Smooth muscle cell of bladder (primary cell): ENCODE measurements around the gene BAIAP3. TPM values are rescaled to one million over a fixed set of nuclear protein-coding genes. Genes with fewer than 3 reads are reported as not detected.

Source experiments
- total RNA-seq: library from RNA; depleted of rRNA; stranded (reverse); fragments of >200 nt; gene quantifications from 2 replicates; pipeline ENCODE4 v1.2.3, GENCODE V29; 2014

The BAIAP3 gene
- 0.28 TPM in 2 replicates for total RNA-seq

GRCh38 chr16:1333149-1333812, at the start of gene BAIAP3:
TSS of gene BAIAP3 (plus strand) at chr16:1333645. CDS start at chr16:1338550, 4,905 bp downstream.

GRCh38 chr16:1308977-1309885, 24.2 kb upstream of the BAIAP3 start, which contains the start of gene UBE2I:
TSS of gene UBE2I (plus strand) at chr16:1309636. CDS start at chr16:1314031, 4,395 bp downstream.

GRCh38 chr16:1351582-1352362, 18.3 kb downstream of the BAIAP3 start, which contains the start of the genes GNPTG and TSR3:
TSS of gene GNPTG (plus strand) at chr16:1351931. CDS start at chr16:1351966, 35 bp downstream.
TSS of gene TSR3 (minus strand) at chr16:1351878. CDS start at chr16:1351804, 74 bp downstream.

Other genes starting within 250 kb of the BAIAP3 start
- gene C1QTNF8, start 237.4 kb upstream of the BAIAP3 start, total RNA-seq, result not detected in 2 replicates
- gene CACNA1H, start 180.5 kb upstream of the BAIAP3 start, total RNA-seq, result 1.3 and 1.4 TPM in 2 replicates
- gene TPSG1, start 108.4 kb upstream of the BAIAP3 start, total RNA-seq, result not detected in 2 replicates
- gene TPSB2, start 103.5 kb upstream of the BAIAP3 start, total RNA-seq, result not detected in 2 replicates
- gene TPSAB1, start 92.9 kb upstream of the BAIAP3 start, total RNA-seq, result not detected in 2 replicates
- not detected in 2 replicates for gene TPSD1, start 77.6 kb upstream of the BAIAP3 start, total RNA-seq
- gene UBE2I, start 24.0 kb upstream of the BAIAP3 start, total RNA-seq, result 30.3 and 45.2 TPM in 2 replicates
- gene TSR3, start 18.2 kb downstream of the BAIAP3 start, total RNA-seq, result 50.3 and 63.9 TPM in 2 replicates
- gene GNPTG, start 18.3 kb downstream of the BAIAP3 start, total RNA-seq, result 40.2 and 60.1 TPM in 2 replicates
- gene UNKL, start 81.1 kb downstream of the BAIAP3 start, total RNA-seq, result 5.3 and 6.7 TPM in 2 replicates
- 14.4 and 15.9 TPM in 2 replicates for gene UQCC4, start 87.1 kb downstream of the BAIAP3 start, total RNA-seq
- not detected in 2 replicates for gene PERCC1, start 97.4 kb downstream of the BAIAP3 start, total RNA-seq
- gene CCDC154, start 110.9 kb downstream of the BAIAP3 start, total RNA-seq, result 0.14 and 0.28 TPM in 2 replicates
- gene CLCN7, start 141.4 kb downstream of the BAIAP3 start, total RNA-seq, result 50.6 and 91.4 TPM in 2 replicates
- 0.09 TPM in 1 of 2 replicates, not detected in the other for gene PTX4, start 155.3 kb downstream of the BAIAP3 start, total RNA-seq
- 7.1 and 9.9 TPM in 2 replicates for gene TELO2, start 159.7 kb downstream of the BAIAP3 start, total RNA-seq
- gene TMEM204, start 200.0 kb downstream of the BAIAP3 start, total RNA-seq, result 13.0 and 14.1 TPM in 2 replicates